HL-60 (cell line): Measurements from ENCODE around the gene ABCC4.

Experiments
- DNase-seq, 2 experiments: peaks; one replicate each; pipeline ENCODE4 v3.0.0-alpha.2; 2010 to 2020; ENCODE audit warnings: low read depth in 1 of 2, low spot score in 1 of 2
- H3K27ac ChIP-seq: fragments of 250-450 bp; sonication (Bioruptor Pico); replicated peaks from 2 replicates; pipeline ENCODE4 v1.5.1; 2020; ENCODE audit warnings: mild to moderate bottlenecking, moderate library complexity
- H3K27me3 ChIP-seq: fragments of 250-450 bp; sonication (Bioruptor Pico); 2 replicates; pipeline ENCODE4 v1.5.1; 2021; ENCODE audit warnings: mild to moderate bottlenecking, moderate library complexity; ENCODE audit not compliant: insufficient read depth, poor library complexity, severe bottlenecking
- H3K4me3 ChIP-seq: replicated peaks from 2 replicates; pipeline ENCODE4 v1.5.1; 2011; ENCODE audit warnings: mild to moderate bottlenecking, control low read depth, low read length; ENCODE audit not compliant: insufficient read depth
- GABPA ChIP-seq: IDR thresholded peaks from 2 replicates; pipeline ENCODE4 v1.6.1; 2012; ENCODE audit warnings: low read depth
- POLR2AphosphoS5 ChIP-seq: IDR thresholded peaks from 2 replicates; pipeline ENCODE4 v1.6.1; 2012; ENCODE audit warnings: low read depth
- SPI1 ChIP-seq: IDR thresholded peaks from 2 replicates; pipeline ENCODE4 v1.6.1; 2012; ENCODE audit warnings: low read depth, mild to moderate bottlenecking, borderline replicate concordance
- TF ChIP-seq, protein P1 (sequence below): IDR thresholded peaks from one replicate; pipeline ENCODE4 v1.5.1; 2011; ENCODE audit warnings: low read length, control low read depth, inconsistent platforms; ENCODE audit not compliant: insufficient read depth
- TF ChIP-seq, protein P2 (sequence below): IDR thresholded peaks from 2 replicates; pipeline ENCODE4 v1.6.1; 2012; ENCODE audit warnings: low read depth; ENCODE audit not compliant: insufficient replicate concordance

ABCC4 gene

DNA sequence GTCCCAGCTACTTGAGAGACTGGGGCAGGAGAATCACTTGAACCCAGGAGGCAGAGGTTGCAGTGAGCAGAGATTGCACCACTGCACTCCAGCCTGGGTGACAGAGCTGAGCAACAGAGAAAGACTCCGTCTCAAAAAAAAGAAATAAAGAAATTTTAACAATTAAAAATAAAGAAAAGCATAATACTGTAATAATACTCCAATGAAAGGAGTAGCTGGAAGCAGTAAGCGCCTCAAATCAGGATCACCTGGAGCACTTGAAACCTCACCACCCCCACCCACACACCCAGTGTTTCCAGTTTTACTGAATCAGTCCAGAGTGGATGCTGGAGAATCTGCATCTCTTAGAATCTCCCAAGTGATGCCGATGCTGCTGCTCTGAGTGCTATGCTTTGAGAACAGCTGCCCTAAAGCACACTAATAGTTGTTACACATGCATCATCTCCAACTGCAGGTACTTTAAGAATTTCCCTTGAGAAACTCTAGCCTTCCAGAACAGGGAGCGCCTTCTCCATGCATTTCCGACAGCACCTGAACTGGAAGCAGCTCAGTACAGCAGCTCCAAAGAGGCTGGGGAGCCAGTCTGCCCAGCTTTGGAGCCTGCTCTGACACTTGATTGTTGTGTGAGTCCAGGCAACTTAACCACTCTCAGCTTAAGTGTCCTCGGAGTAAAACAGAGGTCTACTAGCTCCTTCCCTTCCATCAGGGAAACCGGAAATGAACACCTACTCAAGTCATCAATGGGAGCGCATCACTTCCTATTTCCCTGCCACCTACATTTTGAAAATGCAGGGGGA lies 2.9 kb downstream of the ABCC4 start:
- H3K4me3 ChIP-seq, result no peak overlapping the region
- H3K27ac ChIP-seq, result no peak overlapping the region
- DNase-seq, result no peak
- no peak for TF ChIP-seq GABPA
- TF ChIP-seq, protein P1, sequence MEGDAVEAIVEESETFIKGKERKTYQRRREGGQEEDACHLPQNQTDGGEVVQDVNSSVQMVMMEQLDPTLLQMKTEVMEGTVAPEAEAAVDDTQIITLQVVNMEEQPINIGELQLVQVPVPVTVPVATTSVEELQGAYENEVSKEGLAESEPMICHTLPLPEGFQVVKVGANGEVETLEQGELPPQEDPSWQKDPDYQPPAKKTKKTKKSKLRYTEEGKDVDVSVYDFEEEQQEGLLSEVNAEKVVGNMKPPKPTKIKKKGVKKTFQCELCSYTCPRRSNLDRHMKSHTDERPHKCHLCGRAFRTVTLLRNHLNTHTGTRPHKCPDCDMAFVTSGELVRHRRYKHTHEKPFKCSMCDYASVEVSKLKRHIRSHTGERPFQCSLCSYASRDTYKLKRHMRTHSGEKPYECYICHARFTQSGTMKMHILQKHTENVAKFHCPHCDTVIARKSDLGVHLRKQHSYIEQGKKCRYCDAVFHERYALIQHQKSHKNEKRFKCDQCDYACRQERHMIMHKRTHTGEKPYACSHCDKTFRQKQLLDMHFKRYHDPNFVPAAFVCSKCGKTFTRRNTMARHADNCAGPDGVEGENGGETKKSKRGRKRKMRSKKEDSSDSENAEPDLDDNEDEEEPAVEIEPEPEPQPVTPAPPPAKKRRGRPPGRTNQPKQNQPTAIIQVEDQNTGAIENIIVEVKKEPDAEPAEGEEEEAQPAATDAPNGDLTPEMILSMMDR, result no peak
- TF ChIP-seq SPI1, result no peak
- TF ChIP-seq POLR2AphosphoS5, result no peak
- TF ChIP-seq, protein P2, sequence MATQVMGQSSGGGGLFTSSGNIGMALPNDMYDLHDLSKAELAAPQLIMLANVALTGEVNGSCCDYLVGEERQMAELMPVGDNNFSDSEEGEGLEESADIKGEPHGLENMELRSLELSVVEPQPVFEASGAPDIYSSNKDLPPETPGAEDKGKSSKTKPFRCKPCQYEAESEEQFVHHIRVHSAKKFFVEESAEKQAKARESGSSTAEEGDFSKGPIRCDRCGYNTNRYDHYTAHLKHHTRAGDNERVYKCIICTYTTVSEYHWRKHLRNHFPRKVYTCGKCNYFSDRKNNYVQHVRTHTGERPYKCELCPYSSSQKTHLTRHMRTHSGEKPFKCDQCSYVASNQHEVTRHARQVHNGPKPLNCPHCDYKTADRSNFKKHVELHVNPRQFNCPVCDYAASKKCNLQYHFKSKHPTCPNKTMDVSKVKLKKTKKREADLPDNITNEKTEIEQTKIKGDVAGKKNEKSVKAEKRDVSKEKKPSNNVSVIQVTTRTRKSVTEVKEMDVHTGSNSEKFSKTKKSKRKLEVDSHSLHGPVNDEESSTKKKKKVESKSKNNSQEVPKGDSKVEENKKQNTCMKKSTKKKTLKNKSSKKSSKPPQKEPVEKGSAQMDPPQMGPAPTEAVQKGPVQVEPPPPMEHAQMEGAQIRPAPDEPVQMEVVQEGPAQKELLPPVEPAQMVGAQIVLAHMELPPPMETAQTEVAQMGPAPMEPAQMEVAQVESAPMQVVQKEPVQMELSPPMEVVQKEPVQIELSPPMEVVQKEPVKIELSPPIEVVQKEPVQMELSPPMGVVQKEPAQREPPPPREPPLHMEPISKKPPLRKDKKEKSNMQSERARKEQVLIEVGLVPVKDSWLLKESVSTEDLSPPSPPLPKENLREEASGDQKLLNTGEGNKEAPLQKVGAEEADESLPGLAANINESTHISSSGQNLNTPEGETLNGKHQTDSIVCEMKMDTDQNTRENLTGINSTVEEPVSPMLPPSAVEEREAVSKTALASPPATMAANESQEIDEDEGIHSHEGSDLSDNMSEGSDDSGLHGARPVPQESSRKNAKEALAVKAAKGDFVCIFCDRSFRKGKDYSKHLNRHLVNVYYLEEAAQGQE, result no peak
- no peaks in the 10 kb centered on the region for H3K27me3 ChIP-seq

- DNase-seq, result peak in 1 of 2 experiments; percentile 36
- no peak overlapping the region for H3K4me3 ChIP-seq
- TF ChIP-seq, protein P1, result peak; percentile 61
- TF ChIP-seq SPI1, result no peak
- no peak for TF ChIP-seq GABPA
- no peak overlapping the region for H3K27ac ChIP-seq
- H3K27me3 ChIP-seq, result no peaks in the 10 kb centered on the region
Observed at GRCh38 chr13:95296326-95296925, 4.8 kb downstream of the ABCC4 start.

DNA sequence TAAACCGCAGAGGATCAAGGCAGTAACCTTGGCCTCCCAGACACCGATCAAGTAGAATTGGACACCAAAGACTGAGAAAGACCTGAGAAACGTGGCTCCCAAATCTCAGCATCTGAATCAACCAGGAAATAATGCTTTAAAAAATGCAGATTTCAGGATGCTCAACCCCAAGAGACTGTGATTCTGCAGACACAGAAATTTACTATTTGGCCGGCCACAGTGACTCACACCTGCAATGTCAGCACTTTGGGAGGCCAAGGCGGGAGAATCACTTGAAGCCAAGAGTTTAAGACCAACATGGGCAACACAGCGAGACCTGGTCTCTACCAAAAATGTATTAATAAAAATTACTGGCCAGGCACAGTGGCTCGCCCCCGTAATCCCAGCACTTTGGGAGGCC lies 6.2 kb downstream of the ABCC4 start:
- TF ChIP-seq, protein P2, result no peak
- TF ChIP-seq, protein P1, result no peak
- no peak for TF ChIP-seq SPI1
- no peak for TF ChIP-seq POLR2AphosphoS5
- no peak for TF ChIP-seq GABPA
- Histone ChIP-seq H3K27ac (no peak overlapping the region), H3K4me3 (no peak overlapping the region), H3K27me3 (no peaks in the 10 kb centered on the region)
- DNase-seq, result no peak
